ENCODE measurements around the gene DAAM1. TPM values are rescaled to one million over a fixed set of nuclear protein-coding genes. Genes with fewer than 3 reads are reported as not detected.

DAAM1 gene
- 5.1 and 5.5 TPM in 2 replicates for polyA plus RNA-seq (2012; rRNA removed)
- 5.0 and 10.1 TPM in 2 replicates for polyA plus RNA-seq (2012; cell fraction: cytosol; rRNA removed)
- 7.0 and 10.8 TPM in 2 replicates for polyA plus RNA-seq (2012; cell fraction: nucleus; rRNA removed)

- Histone ChIP-seq H3K36me3 (replicated peaks in 1 of 2; ENCODE audit: control insufficient read depth in 1 of 2, insufficient read depth in 2 of 2, low read length in 1 of 2) (no peaks in the 10 kb centered on the region), H3K9me3 (no peaks in the 10 kb centered on the region), H3K4me3 (ENCODE audit: low read depth in 2 of 2, low read length in 1 of 2) (peak within 1 kb of the TSS; percentile 95 to 99), H3K27ac (ENCODE audit: low read depth in 2 of 2, low read length in 1 of 2) (peak within 1 kb of the TSS; percentile 87 to 92), H3K9me2 (no peaks in the 10 kb centered on the region), H3K79me2 (ENCODE audit: insufficient read depth) (peaks cover 40% of the 10 kb centered on the region), H3K9ac (peak within 1 kb of the TSS; percentile 92), H3K4me1 (ENCODE audit: control insufficient read depth in 1 of 2, insufficient read depth in 2 of 2, low read depth in 1 of 2, low read length in 1 of 2) (peaks cover 0 to 13% of the 10 kb centered on the region in 2 experiments; a peak in 2 of 4 replicates), H2AFZ (ENCODE audit: low read depth) (peak within 1 kb of the TSS; percentile 96), H4K20me1 (ENCODE audit: insufficient read depth) (no peaks in the 10 kb centered on the region), H3K4me2 (peak within 1 kb of the TSS; percentile 93), H3K27me3 (ENCODE audit: insufficient read depth) (no peaks in the 10 kb centered on the region), H3F3A (replicated peaks; ENCODE audit: insufficient read depth) (peaks cover 4% of the 10 kb centered on the region)
- 2% methylated on average over 24 of the region's 44 CpGs for WGBS (ENCODE audit: low lambda C conversion rate)
- TF ChIP-seq ZBTB33 (IDR thresholded peaks at IDR 0.05; ENCODE audit: borderline replicate concordance, low read depth) (no peak), MXI1 (IDR thresholded peaks at IDR 0.05; ENCODE audit: low read depth, low read length) (peak; percentile 52), USF1 (IDR thresholded peaks at IDR 0.05; ENCODE audit: borderline replicate concordance, low read depth) (no peak), POLR2AphosphoS5 (IDR thresholded peaks at IDR 0.05; ENCODE audit: low read depth, low read length) (peak; percentile 78; the same call in 1 of the 2 replicates), TAF1 (IDR thresholded peaks at IDR 0.05; ENCODE audit: borderline replicate concordance, low read depth, low read length) (peak; percentile 47; the same call in 1 of the 2 replicates), NRF1 (IDR thresholded peaks at IDR 0.05; ENCODE audit: low read depth, low read length) (peak; percentile 91), CHD2 (IDR thresholded peaks at IDR 0.05; ENCODE audit: low read length, partially characterized antibody) (peak; percentile 38)
- CTCF ChIA-PET, result interaction anchor here (0.6 to 1.6 kb wide), 5 partner anchors 15 to 463 kb away, joined by 3 to 5 read pairs (median 4); no protein-coding TSS in a partner anchor
- DNase-seq, result peak; percentile 91
- POLR2A ChIA-PET, result interaction anchor here (0.6 to 2.2 kb wide), 5 partner anchors 14 to 295 kb away, joined by 3 to 8 read pairs (median 3); partner anchors contain the start of genes JKAMP and L3HYPDH
Measured at GRCh38 chr14:59188461-59189090, at the start of gene DAAM1. TSS of gene DAAM1 (plus strand) at chr14:59188667. CDS start at chr14:59263478, 74,811 bp downstream.

GRCh38 chr14:59139324-59139723 is 49.1 kb upstream of the DAAM1 start:
- no peak for TF ChIP-seq POLR2AphosphoS5 (IDR thresholded peaks at IDR 0.05; ENCODE audit: low read depth, low read length)
- no peak for TF ChIP-seq RAD21 (IDR thresholded peaks at IDR 0.05; ENCODE audit: low read length)
- TF ChIP-seq USF2 (IDR thresholded peaks at IDR 0.05; ENCODE audit: borderline replicate concordance, low read depth, low read length), result no peak
- TF ChIP-seq PBX3 (IDR thresholded peaks at IDR 0.05), result no peak
- TF ChIP-seq TEAD4 (IDR thresholded peaks at IDR 0.05; ENCODE audit: borderline replicate concordance, insufficient read depth), result no peak
- TF ChIP-seq USF1 (IDR thresholded peaks at IDR 0.05; ENCODE audit: borderline replicate concordance, low read depth), result no peak
- no peak for TF ChIP-seq FOXJ3 (CRISPR knock-in tag; IDR thresholded peaks at IDR 0.05)
- no peak for TF ChIP-seq MXI1 (IDR thresholded peaks at IDR 0.05; ENCODE audit: low read depth, low read length)
- no peak overlapping the region for H3K27ac ChIP-seq (ENCODE audit: low read depth in 2 of 2, low read length in 1 of 2)
- H3F3A ChIP-seq (replicated peaks; ENCODE audit: insufficient read depth), result no peaks in the 10 kb centered on the region
- ChIA-PET CTCF (interaction anchor here (1.0 to 2.0 kb wide), 2 partner anchors 11 to 304 kb away, joined by 3 to 8 read pairs; no protein-coding TSS in a partner anchor), POLR2A (no interaction called here)
- no peaks in the 10 kb centered on the region for H3K4me1 ChIP-seq (ENCODE audit: control insufficient read depth in 1 of 2, insufficient read depth in 2 of 2, low read depth in 1 of 2, low read length in 1 of 2)
- no peak overlapping the region for H2AFZ ChIP-seq (ENCODE audit: low read depth)
- no peaks in the 10 kb centered on the region for H4K20me1 ChIP-seq (ENCODE audit: insufficient read depth)
- no peaks in the 10 kb centered on the region for H3K36me3 ChIP-seq (replicated peaks in 1 of 2; ENCODE audit: control insufficient read depth in 1 of 2, insufficient read depth in 2 of 2, low read length in 1 of 2)
- 75% methylated on average over 5 of the region's 5 CpGs for WGBS (ENCODE audit: low lambda C conversion rate)
- no peak overlapping the region for H3K4me2 ChIP-seq
- H3K79me2 ChIP-seq (ENCODE audit: insufficient read depth), result no peaks in the 10 kb centered on the region
- H3K9me3 ChIP-seq, result no peaks in the 10 kb centered on the region
- no peaks in the 10 kb centered on the region for H3K27me3 ChIP-seq (ENCODE audit: insufficient read depth)
- DNase-seq, result no peak
- H3K9ac ChIP-seq, result no peak overlapping the region
- H3K4me3 ChIP-seq (ENCODE audit: low read depth in 2 of 2, low read length in 1 of 2), result no peak overlapping the region
- H3K9me2 ChIP-seq, result no peaks in the 10 kb centered on the region
